IgD-negative memory B cell (primary cell): ENCODE data around the gene MRPL41. TPM values are rescaled to one million over a fixed set of nuclear protein-coding genes. Genes with fewer than 3 reads are reported as not detected.
"Not testable (repeated sequence)": the region's sequence is repeated elsewhere in the genome, so short reads cannot be mapped to it uniquely, and the experiment has no call there.

Experiments
- H3K27ac Mint-ChIP-seq, 3 donors: one replicate each; pipeline ENCODE4 v1.8.0; 2020 to 2022; ENCODE audit warnings: mild to moderate bottlenecking in 3 of 3, mixed read lengths in 3 of 3, moderate library complexity in 1 of 3
- H3K27me3 Mint-ChIP-seq: one replicate; pipeline ENCODE4 v1.8.0; 2021; ENCODE audit warnings: mixed read lengths
- H3K36me3 Mint-ChIP-seq: one replicate; pipeline ENCODE4 v1.8.0; 2020; ENCODE audit warnings: mild to moderate bottlenecking, mixed read lengths
- H3K4me1 Mint-ChIP-seq, 3 donors: one replicate each; pipeline ENCODE4 v1.8.0; 2020 to 2022; ENCODE audit warnings: mixed read lengths in 3 of 3, mild to moderate bottlenecking in 1 of 3
- H3K4me3 Mint-ChIP-seq, 4 donors: one replicate each; pipeline ENCODE4 v1.8.0; 2020 to 2022; ENCODE audit warnings: mild to moderate bottlenecking in 4 of 4, mixed read lengths in 4 of 4, moderate library complexity in 3 of 4
- H3K9me3 Mint-ChIP-seq, 3 donors: one replicate each; pipeline ENCODE4 v1.8.0; 2020 to 2021; ENCODE audit warnings: mixed read lengths in 3 of 3, mild to moderate bottlenecking in 1 of 3
- polyA plus RNA-seq: library from polyadenylated mRNA; unstranded; fragments of 300-500 nt; fragmentation: Illumina TruSeq; gene quantifications from one replicate; pipeline ENCODE4 v1.2.3, GENCODE V29; 2021

MRPL41 gene
- polyA plus RNA-seq, result 44.9 TPM

DNA sequence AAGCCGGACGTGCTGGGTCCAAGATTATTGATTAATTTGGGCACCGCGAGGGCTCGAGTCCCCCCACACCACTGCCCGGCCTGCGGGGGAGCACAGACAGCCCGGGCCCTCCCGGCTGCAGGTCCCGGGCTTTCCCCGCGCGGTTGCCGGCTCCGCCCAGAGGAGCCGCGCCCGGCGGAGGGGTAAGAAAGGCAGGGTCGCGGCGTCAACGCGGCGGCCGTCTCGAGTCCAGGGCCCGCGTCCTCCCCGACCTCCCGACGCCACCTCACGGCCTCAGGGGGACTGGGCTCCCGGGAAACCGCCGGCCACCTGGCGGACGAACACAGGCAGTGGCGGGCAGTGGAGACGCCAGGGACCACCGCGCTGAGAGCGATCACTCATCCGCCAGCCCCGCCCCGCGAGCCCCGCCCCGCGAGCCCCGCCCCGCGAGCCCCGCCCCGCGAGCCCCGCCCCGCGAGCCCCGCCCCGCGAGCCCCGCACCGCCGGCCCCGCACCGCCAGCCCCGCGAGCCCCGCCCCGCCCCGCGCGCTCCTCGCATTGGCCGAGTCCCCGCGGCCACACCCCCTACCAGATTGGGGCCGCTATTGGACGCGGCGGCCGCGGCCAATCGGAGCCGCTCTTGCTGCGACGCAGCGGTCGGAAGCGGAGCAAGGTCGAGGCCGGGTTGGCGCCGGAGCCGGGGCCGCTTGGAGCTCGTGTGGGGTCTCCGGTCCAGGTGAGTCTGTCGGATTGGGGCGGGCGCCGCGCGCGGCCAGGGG is at the start of gene MRPL41:
Gene MRPL41 (plus strand): TSS at position 616 of the 758 bp plus-strand sequence. CDS start 203 bp downstream, outside the sequence.
- H3K27me3 Mint-ChIP-seq, result no peaks in the 10 kb centered on the region
- H3K36me3 Mint-ChIP-seq, result no peaks in the 10 kb centered on the region
- peak within 1 kb of the TSS; percentile 67 to 89 (median 81) for H3K27ac Mint-ChIP-seq
- peaks cover 12 to 16% (median 15%) of the 10 kb centered on the region in 3 donors for H3K4me1 Mint-ChIP-seq
- no peaks in the 10 kb centered on the region for H3K9me3 Mint-ChIP-seq
- H3K4me3 Mint-ChIP-seq, result peak within 1 kb of the TSS; percentile 78 to 93 (median 88)

DNA sequence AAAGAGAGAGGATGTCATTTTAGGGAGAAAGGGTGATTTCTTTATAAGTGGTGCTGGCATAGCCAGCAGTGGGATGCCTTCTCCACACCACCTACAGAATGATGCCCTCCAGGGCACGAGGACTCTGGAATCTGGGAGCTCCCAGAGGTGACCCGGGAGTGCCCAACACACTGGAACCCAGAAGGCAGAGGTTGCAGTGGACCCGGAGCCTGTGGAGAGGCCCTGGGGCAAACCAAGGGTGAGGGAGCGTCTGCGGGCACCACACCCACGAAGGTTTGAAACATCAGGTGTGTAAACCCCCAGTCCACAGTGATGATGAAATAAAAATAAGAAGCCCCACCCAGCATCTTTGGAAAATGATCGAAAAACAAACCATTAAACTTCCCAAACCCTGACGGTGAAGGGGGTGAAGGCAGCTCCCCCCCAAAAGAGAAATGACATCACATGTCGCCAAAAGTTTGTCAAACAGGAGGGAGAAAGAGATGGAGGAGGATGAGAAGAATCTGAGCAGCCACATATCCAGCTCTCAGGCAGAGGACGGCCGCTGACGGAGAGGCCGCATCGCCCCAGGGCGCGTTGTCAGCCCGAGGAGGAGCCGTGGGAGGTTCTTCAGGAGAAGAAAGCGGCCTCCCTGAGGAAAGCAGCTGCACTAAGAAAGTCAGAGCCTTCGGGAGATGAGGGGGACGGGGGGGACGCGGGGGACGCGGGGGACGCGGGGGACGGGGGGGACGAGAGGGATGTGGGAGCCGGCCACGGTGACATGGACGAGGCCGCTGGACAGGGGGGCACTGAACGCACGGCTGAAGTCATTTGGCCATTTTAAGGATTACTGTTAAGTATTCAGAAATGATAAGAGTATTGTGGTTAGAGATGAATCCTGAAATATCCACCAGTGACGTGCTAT is 49.4 kb upstream of the MRPL41 start:
- H3K4me1 Mint-ChIP-seq, result peaks cover 0 to 8% (median 0%) of the 10 kb centered on the region in 3 donors
- H3K4me3 Mint-ChIP-seq, result no peak overlapping the region
- H3K27ac Mint-ChIP-seq, result peak overlapping the region in 2 of 3 donors; percentile 28 to 94
- peaks cover 3% of the 10 kb centered on the region for H3K36me3 Mint-ChIP-seq
- no peaks in the 10 kb centered on the region for H3K27me3 Mint-ChIP-seq
- H3K9me3 Mint-ChIP-seq, result peaks cover 0 to 5% (median 0%) of the 10 kb centered on the region in 3 donors

DNA sequence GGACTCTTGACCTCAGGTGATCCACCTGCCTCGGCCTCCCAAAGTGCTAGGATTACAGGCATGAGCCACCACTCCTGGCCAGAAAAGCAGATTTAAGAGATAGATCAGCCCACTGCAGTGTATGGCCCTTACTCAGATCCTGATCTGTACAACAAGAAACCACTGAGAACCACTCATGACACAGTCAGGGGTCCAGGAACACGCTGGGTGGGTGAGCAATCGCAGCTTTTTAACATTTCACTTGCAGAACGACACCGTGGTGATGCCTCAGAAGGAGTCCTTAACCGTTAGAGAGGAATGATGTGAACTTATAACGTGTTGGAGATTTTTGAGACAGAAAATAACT is 47.3 kb upstream of the MRPL41 start:
- peak overlapping the region in 1 of 3 donors; percentile 7 for H3K27ac Mint-ChIP-seq
- H3K4me1 Mint-ChIP-seq, result peaks cover 0 to 6% (median 0%) of the 10 kb centered on the region in 3 donors
- H3K9me3 Mint-ChIP-seq, result peaks cover 0 to 8% (median 0%) of the 10 kb centered on the region in 3 donors
- peaks cover 2% of the 10 kb centered on the region for H3K36me3 Mint-ChIP-seq
- H3K4me3 Mint-ChIP-seq, result no peak overlapping the region
- no peaks in the 10 kb centered on the region for H3K27me3 Mint-ChIP-seq

DNA sequence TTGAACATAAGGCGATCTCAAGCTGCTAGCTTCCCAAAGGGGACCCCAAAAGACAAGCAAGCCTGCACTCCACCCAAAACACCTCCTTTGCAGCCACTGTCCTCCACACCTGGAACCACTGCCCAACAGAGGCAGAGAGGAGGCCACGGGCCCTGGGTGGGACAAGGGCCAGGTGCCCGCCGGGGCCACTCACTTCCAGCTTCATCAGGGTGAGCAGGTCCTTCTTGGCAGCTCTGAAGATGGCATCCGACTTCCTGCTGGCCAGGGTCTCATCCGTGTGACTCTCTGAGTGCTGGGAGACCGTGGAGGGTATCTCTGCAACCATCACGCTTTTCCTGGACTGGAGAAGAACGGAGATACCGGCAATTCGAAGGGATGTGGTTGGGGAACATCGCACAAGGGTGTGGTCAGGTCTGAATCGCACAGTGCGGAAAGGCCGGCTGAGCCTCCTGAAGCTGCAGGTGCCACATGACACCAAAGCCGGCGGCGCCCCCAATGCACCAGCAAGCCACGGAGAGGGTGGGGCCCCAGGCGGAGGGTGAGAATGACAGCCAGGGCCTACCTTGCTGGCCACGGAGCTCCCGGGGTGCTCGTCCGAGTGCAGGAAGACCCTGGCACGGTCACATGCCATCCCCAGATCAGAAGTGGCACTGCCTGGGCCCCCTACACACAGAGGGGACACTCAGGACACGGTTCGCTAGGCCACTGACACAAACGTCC is 46.1 kb upstream of the MRPL41 start:
- no peaks in the 10 kb centered on the region for H3K27me3 Mint-ChIP-seq
- H3K4me1 Mint-ChIP-seq, result peaks cover 0 to 6% (median 0%) of the 10 kb centered on the region in 3 donors
- H3K36me3 Mint-ChIP-seq, result peaks cover 2% of the 10 kb centered on the region
- peaks cover 0 to 8% (median 0%) of the 10 kb centered on the region in 3 donors for H3K9me3 Mint-ChIP-seq
- no peak overlapping the region for H3K4me3 Mint-ChIP-seq
- H3K27ac Mint-ChIP-seq, result no peak overlapping the region

DNA sequence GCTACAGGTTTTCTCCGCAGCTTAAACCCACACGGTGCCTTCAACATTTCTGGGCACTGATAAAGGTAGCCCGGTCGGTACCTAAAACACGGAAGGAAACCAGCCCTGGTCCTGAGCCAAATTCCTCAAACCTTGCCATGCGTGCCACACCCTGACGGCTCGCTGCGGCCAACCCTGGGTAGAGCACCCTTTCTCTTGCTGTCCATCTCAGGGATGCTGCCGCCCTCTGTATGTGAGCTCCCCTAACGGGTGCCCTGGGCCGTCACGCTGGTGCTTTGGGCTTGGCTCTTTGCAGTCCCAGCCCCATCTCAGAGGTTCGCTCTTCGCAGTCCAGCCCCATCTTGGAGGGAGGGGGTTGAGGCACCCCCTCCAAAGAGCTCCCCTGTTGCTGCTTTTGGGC is 45.4 kb upstream of the MRPL41 start:
- no peak overlapping the region for H3K27ac Mint-ChIP-seq
- H3K36me3 Mint-ChIP-seq, result peaks cover 2% of the 10 kb centered on the region
- H3K9me3 Mint-ChIP-seq, result peaks cover 0 to 8% (median 0%) of the 10 kb centered on the region in 3 donors
- no peaks in the 10 kb centered on the region for H3K27me3 Mint-ChIP-seq
- H3K4me1 Mint-ChIP-seq, result peaks cover 0 to 6% (median 0%) of the 10 kb centered on the region in 3 donors
- H3K4me3 Mint-ChIP-seq, result peak overlapping the region in 1 of 4 donors; percentile 39

DNA sequence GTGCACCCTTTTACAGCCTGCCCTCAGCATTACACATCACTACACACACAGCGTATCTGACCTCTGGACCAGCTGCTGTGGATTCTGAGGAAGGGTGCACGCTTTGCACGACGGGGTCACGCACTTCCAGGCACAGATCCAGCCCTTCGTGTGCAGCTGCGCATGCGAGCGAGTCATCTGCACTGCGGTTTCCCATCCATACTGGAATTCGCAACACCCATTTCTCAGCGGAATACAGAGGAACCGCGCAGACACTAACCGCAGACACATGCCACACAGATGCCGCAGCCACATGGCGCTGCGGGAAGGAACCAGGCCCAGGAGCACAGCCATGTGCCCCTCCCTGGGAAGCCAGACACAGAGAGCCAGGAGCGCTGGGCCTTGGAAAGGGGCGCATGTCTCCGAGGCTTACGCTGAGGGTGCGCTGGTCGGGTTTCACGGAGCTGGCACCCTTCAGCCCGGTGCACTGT is 44.9 kb upstream of the MRPL41 start:
- H3K36me3 Mint-ChIP-seq, result peaks cover 1% of the 10 kb centered on the region
- H3K27me3 Mint-ChIP-seq, result no peaks in the 10 kb centered on the region
- H3K27ac Mint-ChIP-seq, result no peak overlapping the region
- H3K4me3 Mint-ChIP-seq, result no peak overlapping the region
- H3K4me1 Mint-ChIP-seq, result peaks cover 0 to 6% (median 0%) of the 10 kb centered on the region in 3 donors
- H3K9me3 Mint-ChIP-seq, result peaks cover 0 to 6% (median 0%) of the 10 kb centered on the region in 3 donors

DNA sequence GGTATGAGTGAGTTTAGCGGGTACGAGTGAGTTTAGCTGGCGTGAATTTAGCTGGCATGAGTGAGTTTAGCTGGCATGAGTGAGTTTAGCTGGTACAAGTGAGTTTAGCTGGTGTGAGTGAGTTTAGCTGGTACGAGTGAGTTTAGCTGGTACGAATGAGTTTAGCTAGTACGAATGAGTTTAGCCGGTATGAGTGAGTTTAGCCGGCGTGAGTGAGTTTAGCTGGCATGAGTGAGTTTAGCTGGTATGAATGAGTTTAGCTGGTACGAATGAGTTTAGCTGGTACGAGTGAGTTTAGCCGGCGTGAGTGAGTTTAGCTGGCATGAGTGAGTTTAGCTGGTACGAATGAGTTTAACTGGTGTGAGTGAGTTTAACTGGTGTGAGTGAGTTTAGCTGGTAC is 42.5 kb upstream of the MRPL41 start:
- Mint-ChIP-seq H3K4me1 (peaks cover 4 to 5% (median 4%) of the 10 kb centered on the region in 3 donors), H3K27ac (peak overlapping the region in 1 of 3 donors; percentile 78), H3K4me3 (no peak overlapping the region), H3K36me3 (no peaks in the 10 kb centered on the region), H3K9me3 (peaks cover 0 to 3% (median 0%) of the 10 kb centered on the region in 3 donors), H3K27me3 (no peaks in the 10 kb centered on the region)

DNA sequence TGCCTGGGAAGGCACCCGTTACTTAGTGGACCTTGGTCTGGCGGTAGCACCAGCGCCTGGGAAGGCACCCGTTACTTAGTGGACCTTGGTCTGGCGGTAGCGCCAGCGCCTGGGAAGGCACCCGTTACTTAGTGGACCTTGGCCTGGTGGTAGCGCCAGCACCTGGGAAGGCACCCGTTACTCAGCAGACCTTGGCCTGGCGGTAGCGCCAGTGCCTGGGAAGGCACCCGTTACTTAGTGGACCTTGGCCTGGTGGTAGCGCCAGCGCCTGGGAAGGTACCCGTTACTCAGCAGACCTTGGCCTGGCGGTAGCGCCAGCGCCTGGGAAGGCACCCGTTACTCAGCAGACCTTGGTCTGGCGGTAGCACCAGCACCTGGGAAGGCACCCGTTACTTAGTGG is 40.6 kb upstream of the MRPL41 start:
- H3K9me3 Mint-ChIP-seq, H3K4me3 Mint-ChIP-seq, H3K36me3 Mint-ChIP-seq, H3K27ac Mint-ChIP-seq, H3K4me1 Mint-ChIP-seq, H3K27me3 Mint-ChIP-seq: not testable (repeated sequence)

DNA sequence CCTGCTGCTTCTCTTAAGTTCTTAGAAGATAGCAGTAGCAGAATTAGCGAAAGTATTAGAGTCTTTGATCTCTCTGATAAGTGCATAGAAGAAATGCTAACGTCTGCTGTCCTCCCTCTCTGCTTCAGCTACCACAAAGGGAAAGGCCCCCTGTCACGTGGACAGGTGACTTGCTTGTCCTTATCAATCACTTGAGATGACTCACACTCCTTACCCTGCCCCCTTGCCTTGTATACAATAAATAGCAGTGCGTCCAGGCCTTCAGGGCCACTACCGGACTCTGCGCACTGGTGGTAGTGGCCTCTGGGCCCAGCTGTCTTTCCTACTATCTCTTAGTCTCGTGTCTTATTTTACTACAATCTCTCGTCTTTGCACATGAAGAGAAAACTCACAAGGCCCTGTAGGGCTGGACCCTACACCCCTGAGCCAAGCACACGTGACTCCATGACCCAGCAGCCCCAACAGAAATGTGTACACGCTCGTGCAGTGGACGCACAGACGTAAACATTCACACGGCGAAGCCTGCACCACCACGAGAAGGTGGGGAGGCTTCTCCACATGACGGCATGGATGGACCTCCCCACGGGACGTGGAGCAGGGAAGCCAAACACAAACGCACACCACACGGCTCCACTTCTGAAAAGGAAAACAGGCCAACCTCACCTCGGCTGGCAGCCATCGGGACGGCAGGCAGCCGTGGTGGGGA is 39.8 kb upstream of the MRPL41 start:
- H3K27ac Mint-ChIP-seq, result no peak overlapping the region
- peaks cover 4 to 5% (median 4%) of the 10 kb centered on the region in 3 donors for H3K4me1 Mint-ChIP-seq
- H3K36me3 Mint-ChIP-seq, result no peaks in the 10 kb centered on the region
- H3K4me3 Mint-ChIP-seq, result no peak overlapping the region
- H3K9me3 Mint-ChIP-seq, result peaks cover 0 to 3% (median 0%) of the 10 kb centered on the region in 3 donors
- H3K27me3 Mint-ChIP-seq, result no peaks in the 10 kb centered on the region

DNA sequence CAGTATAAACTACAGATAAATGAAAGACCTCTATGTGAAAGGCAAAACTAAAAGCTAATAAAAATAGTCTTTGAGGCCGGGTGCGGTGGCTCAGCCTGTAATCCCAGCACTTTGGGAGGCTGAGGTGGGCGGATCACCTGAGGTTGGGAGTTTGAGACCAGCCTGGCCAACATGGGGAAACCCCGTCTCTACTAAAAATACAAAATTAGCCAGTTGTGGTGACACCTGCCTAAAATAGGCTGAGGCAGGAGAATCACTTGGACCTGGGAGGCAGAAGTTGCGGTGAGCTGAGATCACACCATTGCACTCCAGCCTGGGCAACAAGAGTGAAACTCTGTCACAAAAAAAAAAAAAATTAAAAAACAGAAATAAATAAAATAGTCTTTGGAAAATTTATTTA is 38.5 kb upstream of the MRPL41 start:
- H3K4me1 Mint-ChIP-seq, H3K36me3 Mint-ChIP-seq, H3K9me3 Mint-ChIP-seq, H3K27me3 Mint-ChIP-seq, H3K27ac Mint-ChIP-seq: not testable (repeated sequence)
- H3K4me3 Mint-ChIP-seq, result peak overlapping the region in 2 of 4 donors; percentile 55 to 61

DNA sequence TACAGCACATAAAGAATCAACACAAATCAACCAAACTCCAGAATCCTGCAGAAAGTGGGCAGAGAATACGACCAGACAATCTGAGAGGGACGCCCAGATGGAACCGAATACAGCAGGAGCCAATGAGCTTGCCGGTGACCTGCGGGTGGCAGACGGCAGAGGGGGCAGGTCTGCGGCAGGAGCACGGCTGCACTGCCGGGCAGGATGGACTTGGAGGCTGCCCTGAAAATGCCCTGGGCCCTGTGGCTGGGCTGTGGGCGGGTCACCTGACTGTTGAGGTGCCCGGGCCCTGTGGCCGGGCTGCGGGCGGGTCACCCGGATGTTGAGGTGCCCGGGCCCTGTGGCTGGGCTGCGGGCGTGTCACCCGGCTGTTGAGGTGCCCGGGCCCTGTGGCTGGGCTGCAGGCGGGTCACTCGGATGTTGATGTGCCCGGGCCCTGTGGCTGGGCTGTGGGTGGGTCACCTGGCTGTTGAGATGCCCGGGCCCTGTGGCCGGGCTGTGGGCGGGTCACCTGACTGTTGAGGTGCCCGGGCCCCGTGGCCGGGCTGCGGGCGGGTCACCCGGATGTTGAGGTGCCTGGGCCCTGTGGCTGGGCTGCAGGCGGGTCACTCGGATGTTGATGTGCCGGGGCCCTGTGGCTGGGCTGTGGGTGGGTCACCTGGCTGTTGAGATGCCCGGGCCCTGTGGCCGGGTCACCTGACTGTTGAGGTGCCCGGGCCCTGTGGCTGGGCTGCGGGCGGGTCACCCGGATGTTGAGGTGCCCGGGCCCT is 37.7 kb upstream of the MRPL41 start:
- H3K4me1 Mint-ChIP-seq, H3K9me3 Mint-ChIP-seq, H3K36me3 Mint-ChIP-seq, H3K27me3 Mint-ChIP-seq: not testable (repeated sequence)
- H3K27ac Mint-ChIP-seq, result peak overlapping the region in 1 of 3 donors; percentile 32
- H3K4me3 Mint-ChIP-seq, result peak overlapping the region; percentile 61 to 88 (median 72)

DNA sequence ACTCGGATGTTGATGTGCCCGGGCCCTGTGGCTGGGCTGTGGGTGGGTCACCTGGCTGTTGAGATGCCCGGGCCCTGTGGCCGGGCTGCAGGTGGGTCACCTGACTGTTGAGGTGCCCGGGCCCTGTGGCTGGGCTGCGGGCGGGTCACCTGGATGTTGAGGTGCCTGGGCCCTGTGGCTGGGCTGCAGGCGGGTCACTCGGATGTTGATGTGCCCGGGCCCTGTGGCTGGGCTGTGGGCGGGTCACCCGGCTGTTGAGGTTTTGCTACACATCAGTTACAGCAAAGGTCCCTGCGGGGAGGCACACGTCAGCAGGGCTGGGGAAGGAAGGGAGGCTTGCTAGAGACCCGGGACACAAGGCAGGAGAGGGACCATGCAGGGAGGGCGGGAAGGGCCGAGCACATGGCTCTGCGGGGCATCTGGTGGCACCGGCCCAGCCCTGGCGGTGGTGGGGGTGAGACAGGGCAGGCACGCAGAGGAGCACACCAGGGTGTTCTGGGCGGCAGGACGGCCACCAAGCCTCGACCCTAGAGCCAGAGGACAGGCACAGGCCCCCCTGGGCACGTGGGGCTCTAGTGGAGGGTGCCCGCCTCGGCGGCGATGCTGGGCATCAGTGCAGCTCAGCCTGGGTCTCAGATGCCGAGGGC is 36.9 kb upstream of the MRPL41 start:
- Mint-ChIP-seq H3K27me3 (no peaks in the 10 kb centered on the region), H3K9me3 (no peaks in the 10 kb centered on the region), H3K4me1 (peaks cover 4 to 5% (median 4%) of the 10 kb centered on the region in 3 donors), H3K36me3 (no peaks in the 10 kb centered on the region), H3K27ac (no peak overlapping the region), H3K4me3 (peak overlapping the region in 1 of 4 donors; percentile 82)

DNA sequence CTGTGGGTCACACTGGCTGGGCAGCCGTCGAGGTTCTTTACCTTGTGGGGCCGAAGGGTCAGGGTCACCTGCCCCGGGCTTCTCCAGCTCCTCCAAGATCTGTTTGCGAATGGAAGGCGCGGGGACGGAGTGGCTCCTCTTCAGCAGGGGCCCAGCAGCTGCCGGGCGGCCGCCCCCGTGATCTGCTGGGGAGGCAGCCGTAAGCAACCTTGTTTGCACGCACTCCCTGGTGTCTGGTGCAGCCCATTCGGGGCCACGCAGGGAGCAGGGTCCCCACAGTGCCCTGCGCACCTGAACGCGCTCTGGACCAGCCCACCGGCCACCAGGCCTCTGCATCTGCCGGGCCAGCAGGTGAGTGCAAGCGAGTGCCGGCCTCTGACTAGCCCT is 36.3 kb upstream of the MRPL41 start:
- Mint-ChIP-seq H3K4me3 (no peak overlapping the region), H3K27me3 (no peaks in the 10 kb centered on the region), H3K36me3 (no peaks in the 10 kb centered on the region), H3K4me1 (peaks cover 4 to 5% (median 4%) of the 10 kb centered on the region in 3 donors), H3K9me3 (no peaks in the 10 kb centered on the region), H3K27ac (no peak overlapping the region)
